ENCODE data around the gene TSPEAR. TPM values are rescaled to one million over a fixed set of nuclear protein-coding genes. Genes with fewer than 3 reads are reported as not detected.

Gene TSPEAR
- total RNA-seq, 1 donor = not detected

DNA sequence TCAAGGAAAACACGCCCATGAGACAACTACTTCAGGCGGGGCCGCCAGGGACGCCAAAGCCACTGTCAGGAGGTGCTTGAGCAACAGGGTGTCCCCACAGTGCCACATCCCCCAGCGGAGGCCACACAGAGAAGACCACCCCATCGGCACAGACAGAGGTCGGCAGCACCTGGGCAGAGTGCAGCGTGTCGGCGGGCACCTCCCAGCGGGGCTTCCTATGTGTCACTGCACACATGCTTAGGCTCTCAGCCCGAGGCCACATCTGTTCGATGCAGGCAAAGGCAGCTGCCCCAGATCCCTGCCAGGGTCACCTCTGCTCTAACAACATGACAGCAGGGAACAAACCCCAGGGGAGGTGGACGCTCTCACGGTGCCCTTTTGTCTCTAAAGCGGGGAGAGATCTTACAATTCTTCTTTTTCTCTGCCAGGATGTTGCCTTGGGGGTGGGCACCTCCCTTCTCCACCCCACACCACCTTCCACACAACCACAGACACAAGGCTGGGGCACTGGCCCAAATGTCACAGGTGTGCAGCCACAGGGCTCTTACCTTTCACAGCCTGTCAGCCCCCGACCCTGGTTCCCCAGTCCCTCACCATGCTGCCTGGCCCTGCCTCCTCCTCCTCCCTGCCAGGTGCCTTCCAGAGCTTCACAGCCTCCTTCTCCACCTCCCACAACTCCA is 95.3 kb downstream of the TSPEAR start:
- no peaks in the 10 kb centered on the region for H3K4me1 ChIP-seq (ENCODE audit: insufficient read depth, low read length)
- DNase-seq (ENCODE audit: insufficient read length, low spot score, missing footprints) = no peak
- H3K36me3 ChIP-seq (ENCODE audit: insufficient read depth, low read length) = no peaks in the 10 kb centered on the region
- H3K4me2 ChIP-seq (ENCODE audit: insufficient read depth, low read length) = no peak overlapping the region
- no peaks in the 10 kb centered on the region for H3K79me2 ChIP-seq (ENCODE audit: insufficient read depth, low read length)
- H4K20me1 ChIP-seq (ENCODE audit: insufficient read depth, low read length) = no peaks in the 10 kb centered on the region
- H3K4me3 ChIP-seq (ENCODE audit: insufficient read depth, low read length) = no peak overlapping the region
- no peaks in the 10 kb centered on the region for H3K27me3 ChIP-seq (ENCODE audit: insufficient read depth, low read length)
- peaks cover 3% of the 10 kb centered on the region for H3K9me3 ChIP-seq (ENCODE audit: low read depth, low read length)
- TF ChIP-seq CTCF (IDR thresholded peaks at IDR 0.05; ENCODE audit: extremely low read depth, low read depth, low read length) = no peak
- no peak overlapping the region for H3K27ac ChIP-seq (ENCODE audit: low read depth, low read length)
- no peak overlapping the region for H2AFZ ChIP-seq (ENCODE audit: low read length)

- no peak for TF ChIP-seq CTCF (IDR thresholded peaks at IDR 0.05; ENCODE audit: extremely low read depth, low read depth, low read length)
- no peak overlapping the region for H2AFZ ChIP-seq (ENCODE audit: low read length)
- H3K27ac ChIP-seq (ENCODE audit: low read depth, low read length) = no peak overlapping the region
- no peak overlapping the region for H3K4me2 ChIP-seq (ENCODE audit: insufficient read depth, low read length)
- H3K79me2 ChIP-seq (ENCODE audit: insufficient read depth, low read length) = no peaks in the 10 kb centered on the region
- peaks cover 3% of the 10 kb centered on the region for H3K9me3 ChIP-seq (ENCODE audit: low read depth, low read length)
- H3K36me3 ChIP-seq (ENCODE audit: insufficient read depth, low read length) = no peaks in the 10 kb centered on the region
- no peak overlapping the region for H3K4me3 ChIP-seq (ENCODE audit: insufficient read depth, low read length)
- no peaks in the 10 kb centered on the region for H3K4me1 ChIP-seq (ENCODE audit: insufficient read depth, low read length)
- no peak for DNase-seq (ENCODE audit: insufficient read length, low spot score, missing footprints)
- H3K27me3 ChIP-seq (ENCODE audit: insufficient read depth, low read length) = no peaks in the 10 kb centered on the region
- H4K20me1 ChIP-seq (ENCODE audit: insufficient read depth, low read length) = no peaks in the 10 kb centered on the region
Observed at GRCh38 chr21:44615466-44615865, 95.9 kb downstream of the TSPEAR start.

DNA sequence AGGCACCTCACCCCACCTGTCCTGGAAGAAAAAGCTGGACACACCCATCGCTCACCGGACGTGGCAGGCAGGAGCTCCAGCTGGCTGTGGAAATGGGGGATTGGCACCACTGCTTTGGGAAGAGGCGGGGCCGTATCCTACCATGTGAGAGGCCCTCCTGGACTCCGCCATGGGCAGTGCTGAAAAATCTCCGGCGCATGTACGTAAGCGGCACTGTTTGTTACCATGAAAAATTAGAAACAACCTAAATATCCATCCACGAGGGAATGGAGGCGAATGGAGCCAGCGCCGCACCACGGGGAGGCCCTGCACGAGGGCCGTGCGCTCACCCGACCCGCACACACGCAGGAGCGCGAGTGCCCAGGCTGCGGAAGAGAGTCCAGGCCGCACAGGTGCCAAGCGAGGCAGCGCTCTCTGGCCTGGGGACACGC is 96.4 kb downstream of the TSPEAR start:
- no peak overlapping the region for H3K27ac ChIP-seq (ENCODE audit: low read depth, low read length)
- no peaks in the 10 kb centered on the region for H3K27me3 ChIP-seq (ENCODE audit: insufficient read depth, low read length)
- peaks cover 3% of the 10 kb centered on the region for H3K9me3 ChIP-seq (ENCODE audit: low read depth, low read length)
- H3K4me1 ChIP-seq (ENCODE audit: insufficient read depth, low read length) = no peaks in the 10 kb centered on the region
- no peak for DNase-seq (ENCODE audit: insufficient read length, low spot score, missing footprints)
- no peaks in the 10 kb centered on the region for H3K36me3 ChIP-seq (ENCODE audit: insufficient read depth, low read length)
- H3K4me2 ChIP-seq (ENCODE audit: insufficient read depth, low read length) = no peak overlapping the region
- no peak overlapping the region for H2AFZ ChIP-seq (ENCODE audit: low read length)
- TF ChIP-seq CTCF (IDR thresholded peaks at IDR 0.05; ENCODE audit: extremely low read depth, low read depth, low read length) = no peak
- H3K4me3 ChIP-seq (ENCODE audit: insufficient read depth, low read length) = no peak overlapping the region
- H4K20me1 ChIP-seq (ENCODE audit: insufficient read depth, low read length) = no peaks in the 10 kb centered on the region
- H3K79me2 ChIP-seq (ENCODE audit: insufficient read depth, low read length) = no peaks in the 10 kb centered on the region

DNA sequence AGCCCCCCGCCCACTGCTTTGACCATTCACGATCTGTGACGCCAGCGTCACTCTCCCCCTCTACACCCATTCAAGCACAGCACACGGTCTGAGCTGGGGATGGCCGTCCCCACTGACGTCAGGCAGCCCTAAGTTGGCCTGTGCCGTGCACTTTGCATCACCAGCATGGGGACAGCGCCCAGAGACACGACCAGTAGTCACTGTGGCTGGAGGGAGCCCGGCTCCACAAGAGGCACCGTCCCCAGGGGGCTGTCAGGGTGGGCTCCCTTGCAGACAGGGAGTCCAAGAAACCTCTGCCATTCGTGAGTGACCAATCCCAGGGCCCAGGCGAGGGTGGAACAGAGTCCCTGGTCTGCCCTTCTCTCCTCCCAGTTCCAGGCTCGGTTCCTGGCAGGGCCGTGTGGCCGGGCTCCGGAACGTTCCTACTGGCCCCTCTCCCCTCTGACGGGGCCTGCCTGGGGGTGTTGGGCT is 97.2 kb downstream of the TSPEAR start:
- H3K27me3 ChIP-seq (ENCODE audit: insufficient read depth, low read length) = no peaks in the 10 kb centered on the region
- H3K9me3 ChIP-seq (ENCODE audit: low read depth, low read length) = peaks cover 3% of the 10 kb centered on the region
- H3K36me3 ChIP-seq (ENCODE audit: insufficient read depth, low read length) = no peaks in the 10 kb centered on the region
- DNase-seq (ENCODE audit: insufficient read length, low spot score, missing footprints) = no peak
- H3K27ac ChIP-seq (ENCODE audit: low read depth, low read length) = no peak overlapping the region
- H4K20me1 ChIP-seq (ENCODE audit: insufficient read depth, low read length) = no peaks in the 10 kb centered on the region
- H3K4me1 ChIP-seq (ENCODE audit: insufficient read depth, low read length) = no peaks in the 10 kb centered on the region
- H2AFZ ChIP-seq (ENCODE audit: low read length) = no peak overlapping the region
- H3K79me2 ChIP-seq (ENCODE audit: insufficient read depth, low read length) = no peaks in the 10 kb centered on the region
- TF ChIP-seq CTCF (IDR thresholded peaks at IDR 0.05; ENCODE audit: extremely low read depth, low read depth, low read length) = no peak
- H3K4me2 ChIP-seq (ENCODE audit: insufficient read depth, low read length) = no peak overlapping the region
- H3K4me3 ChIP-seq (ENCODE audit: insufficient read depth, low read length) = no peak overlapping the region

All from osteoblast (primary cell).